ENCODE results near the gene RGMA.
"Not testable (repeated sequence)": the region's sequence is repeated elsewhere in the genome, so short reads cannot be mapped to it uniquely, and the experiment has no call there.

The RGMA gene

GRCh38 chr15:93065641-93066045 is 23.4 kb downstream of the RGMA start:
- DNase-seq: no peak

GRCh38 chr15:93063796-93064690 is 25.0 kb downstream of the RGMA start:
- DNase-seq: no peak

DNA sequence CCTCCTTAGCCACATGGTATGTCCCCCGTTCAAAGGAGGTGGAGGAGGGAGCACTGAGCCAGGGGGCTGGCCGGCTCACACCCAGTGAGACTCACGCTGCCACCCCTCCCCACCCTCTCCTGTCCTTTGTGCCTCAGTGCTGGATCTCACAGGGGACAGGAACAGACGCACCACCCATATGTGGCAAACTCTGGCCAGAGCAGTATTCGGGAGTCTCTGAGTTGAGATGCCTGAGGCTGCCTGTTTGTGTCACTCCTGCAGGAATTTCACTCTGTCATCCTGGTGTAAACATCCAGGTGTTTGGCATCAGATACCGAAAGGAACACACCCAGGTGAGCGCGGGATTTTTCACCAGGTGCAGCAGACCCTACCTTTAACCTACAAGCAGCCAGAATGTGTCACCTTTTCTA is 25.7 kb downstream of the RGMA start:
- DNase-seq: no peak

DNA sequence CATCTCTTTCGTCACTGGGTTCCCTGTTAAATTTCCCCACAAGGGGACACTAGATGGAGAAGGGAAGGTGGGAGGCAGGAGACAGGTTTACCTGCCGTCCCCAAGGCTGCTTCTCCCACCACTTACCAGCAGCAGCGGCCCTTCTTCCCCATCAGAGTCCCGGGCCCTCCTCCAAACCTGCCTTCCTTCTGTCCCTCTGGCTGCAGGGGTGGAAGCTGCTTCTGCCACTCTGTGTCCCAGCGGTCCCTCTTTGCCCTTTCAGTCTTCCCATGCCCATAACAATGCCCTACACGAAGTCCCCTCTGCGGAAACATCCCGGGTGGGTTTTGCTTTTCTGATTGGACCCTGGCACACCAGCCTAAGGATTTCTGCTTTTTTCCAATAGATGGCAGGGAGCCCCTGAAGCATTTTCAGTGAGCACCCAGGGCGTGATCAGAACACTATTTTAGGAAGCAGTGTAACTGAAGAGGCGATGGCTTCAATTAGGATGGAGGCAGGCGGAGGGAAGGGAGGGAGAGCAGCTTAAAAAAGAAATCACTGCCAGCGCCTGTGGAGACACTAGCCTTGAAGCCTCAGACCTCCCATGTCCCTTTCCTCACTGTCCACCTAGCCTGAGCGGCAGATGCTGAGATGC is 26.3 kb downstream of the RGMA start:
- not testable (repeated sequence) for DNase-seq

- DNase-seq: no peak
Measured at GRCh38 chr15:93060336-93061248, 28.4 kb downstream of the RGMA start.

- DNase-seq: no peak
Measured at GRCh38 chr15:93059442-93059841, 29.6 kb downstream of the RGMA start.

GRCh38 chr15:93058904-93059427 is 30.0 kb downstream of the RGMA start:
- no peak for DNase-seq

- no peak for DNase-seq
Measured at GRCh38 chr15:93058128-93058527, 30.9 kb downstream of the RGMA start.

DNA sequence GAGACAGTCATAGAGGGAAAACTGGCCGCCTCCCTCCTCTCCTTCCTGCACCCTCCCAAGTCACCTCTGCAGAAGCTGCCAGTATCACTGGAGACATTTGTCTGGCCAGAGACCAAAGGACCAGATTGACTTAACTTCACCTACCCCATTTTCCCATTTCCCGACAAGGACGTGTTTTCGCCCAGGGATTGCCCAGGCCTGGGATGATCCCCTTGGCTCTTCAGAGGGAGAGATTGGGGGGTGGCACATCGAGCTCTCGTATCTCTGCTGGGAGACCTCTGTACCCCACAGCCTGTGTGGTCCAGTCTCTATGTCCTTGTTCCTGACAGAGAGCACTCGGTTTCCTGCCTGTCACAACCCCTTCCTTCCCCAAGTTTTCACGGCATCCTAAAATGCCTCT is 31.4 kb downstream of the RGMA start:
- no peak for DNase-seq

DNA sequence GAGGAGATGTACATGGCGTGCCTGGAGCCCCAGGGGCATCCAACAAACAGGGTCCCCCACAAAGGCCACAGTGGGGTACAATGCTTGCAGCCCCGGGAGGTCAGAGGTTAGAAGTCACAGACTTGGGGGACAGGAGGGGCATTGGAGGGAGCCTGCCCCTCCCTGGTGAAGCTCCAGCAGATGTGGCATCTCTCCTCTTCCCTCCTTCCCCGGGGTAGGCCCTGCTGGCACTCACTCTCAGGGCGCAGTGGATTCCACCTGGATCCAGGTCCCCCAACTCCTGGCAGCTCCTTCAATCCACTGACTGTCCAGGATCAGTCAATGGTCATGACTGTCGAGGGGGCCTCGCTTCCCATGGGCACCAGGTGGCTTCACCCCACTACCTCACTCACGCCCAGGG is 32.2 kb downstream of the RGMA start:
- DNase-seq: no peak

GRCh38 chr15:93055211-93055610 is 33.8 kb downstream of the RGMA start:
- DNase-seq: no peak

DNA sequence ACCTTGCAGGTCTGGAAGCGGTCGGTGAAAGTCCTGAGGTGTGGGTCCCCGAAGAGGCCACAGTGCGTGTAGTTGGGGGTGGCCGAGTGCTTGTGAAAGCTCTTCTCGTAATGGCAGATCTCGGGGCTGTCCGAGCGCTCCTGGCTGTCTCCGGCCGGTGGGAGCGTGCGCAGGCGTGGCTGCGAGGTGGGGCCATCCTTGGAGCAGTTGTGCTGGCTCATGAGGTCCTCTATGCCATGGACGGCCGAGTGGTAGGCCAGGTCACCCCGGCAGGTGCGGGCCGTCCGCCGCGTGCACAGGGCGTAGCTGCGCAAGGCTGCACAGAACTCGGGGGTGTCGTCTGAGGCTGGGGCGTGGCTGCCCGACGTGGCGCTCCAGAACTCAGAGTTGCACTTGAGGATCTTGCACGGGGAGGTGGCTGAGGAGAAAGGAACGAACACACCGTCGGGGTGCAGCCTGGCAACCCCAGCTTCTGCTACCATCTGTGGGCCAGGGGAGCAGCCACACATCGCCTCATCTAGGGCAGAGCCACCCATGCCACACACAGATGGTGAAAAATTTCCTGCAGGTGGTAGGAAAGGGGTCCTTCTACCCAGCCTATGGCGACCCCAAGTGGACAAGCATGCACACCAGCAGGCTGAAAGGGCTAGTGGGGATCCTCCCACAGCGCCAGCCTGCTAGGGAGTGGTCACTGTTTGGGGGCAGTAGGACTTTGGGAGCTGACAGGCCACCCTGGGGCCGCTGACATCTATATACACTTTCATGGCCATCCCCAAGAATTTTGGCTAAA is 36.7 kb downstream of the RGMA start:
- no peak for DNase-seq

DNA sequence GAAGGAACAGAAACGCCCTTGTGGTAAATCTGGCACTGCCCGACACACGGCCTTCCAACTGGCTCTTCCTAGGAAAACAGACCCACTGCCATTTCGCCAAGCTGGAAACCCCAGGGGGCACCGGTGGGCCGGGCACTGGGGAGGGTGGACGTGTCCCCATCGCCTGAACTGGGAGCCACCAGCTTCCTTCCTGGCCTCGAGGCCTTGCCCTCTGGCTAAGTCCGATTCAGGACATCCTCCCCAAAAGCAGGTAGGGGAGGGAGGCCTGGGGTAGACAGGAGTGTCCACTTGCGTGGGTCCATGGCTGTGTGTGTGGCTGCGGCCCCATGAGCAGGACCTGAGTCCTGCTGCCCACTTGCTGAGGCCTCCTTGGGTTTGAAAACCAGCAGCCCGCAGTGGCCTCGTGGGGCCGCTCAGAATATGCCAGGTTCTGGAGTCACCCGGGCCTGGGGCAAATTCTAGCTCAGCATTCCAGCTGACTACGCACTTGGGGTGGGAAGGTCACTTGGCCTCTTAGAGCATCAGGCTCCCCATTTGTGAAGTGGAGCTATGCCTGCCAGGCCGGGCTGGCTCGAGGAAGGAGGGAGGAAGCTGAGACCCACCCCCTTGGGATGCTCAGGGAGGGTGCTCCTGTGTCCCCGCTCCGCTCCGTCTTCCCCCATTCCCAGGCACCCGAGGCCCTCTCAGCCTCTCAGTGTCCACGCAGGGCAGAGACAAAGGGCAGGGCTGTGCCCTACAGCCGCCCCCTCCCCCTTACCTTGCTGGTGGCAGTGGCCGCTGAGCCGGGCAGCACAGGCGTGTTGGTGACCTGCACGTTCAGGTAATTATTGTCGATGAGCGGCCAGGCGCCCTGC is 37.5 kb downstream of the RGMA start:
- no peak for DNase-seq

DNA sequence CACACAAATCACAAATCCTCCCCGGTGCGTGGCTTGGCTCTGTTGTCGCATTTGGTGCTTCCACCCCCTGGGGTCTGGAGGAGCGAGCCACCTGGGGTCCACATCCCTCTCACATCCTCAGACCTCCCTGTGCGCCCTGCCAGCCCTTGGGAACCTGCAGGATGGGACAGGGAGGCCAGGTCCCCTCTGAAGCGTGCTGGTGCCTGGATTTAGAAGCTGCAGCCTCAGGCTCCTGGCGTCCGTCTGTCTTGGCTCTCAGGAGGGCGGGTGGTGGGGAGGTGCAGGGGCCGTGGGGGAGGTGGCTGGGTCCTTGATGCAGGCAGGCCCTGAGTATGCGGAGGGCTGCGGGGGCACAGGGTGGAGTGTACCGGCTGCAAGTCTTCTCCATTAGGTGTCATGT is 38.4 kb downstream of the RGMA start:
- no peak for DNase-seq

GRCh38 chr15:93049914-93050578 is 39.0 kb downstream of the RGMA start:
- no peak for DNase-seq

DNA sequence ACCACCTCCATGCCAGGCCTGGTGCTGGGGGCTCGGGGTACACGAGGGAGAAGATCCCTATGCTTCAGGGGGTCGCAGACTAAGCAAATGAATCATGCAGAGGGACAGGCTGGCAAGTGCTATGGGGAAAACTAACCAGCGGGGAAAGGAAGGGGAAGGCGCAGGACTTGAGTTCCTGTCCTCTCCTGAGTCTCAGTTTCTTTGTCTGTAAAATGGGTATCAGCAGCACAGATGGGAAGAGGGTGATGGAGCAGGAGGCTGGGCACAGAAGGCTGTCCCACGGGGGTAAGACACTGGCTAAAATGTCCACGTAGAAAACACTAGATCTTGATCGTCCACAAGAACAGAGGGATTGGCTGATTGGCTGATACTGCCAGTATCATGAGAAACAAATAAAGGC is 39.8 kb downstream of the RGMA start:
- no peak for DNase-seq

- DNase-seq: no peak
Measured at GRCh38 chr15:93048759-93049161, 40.3 kb downstream of the RGMA start.

DNA sequence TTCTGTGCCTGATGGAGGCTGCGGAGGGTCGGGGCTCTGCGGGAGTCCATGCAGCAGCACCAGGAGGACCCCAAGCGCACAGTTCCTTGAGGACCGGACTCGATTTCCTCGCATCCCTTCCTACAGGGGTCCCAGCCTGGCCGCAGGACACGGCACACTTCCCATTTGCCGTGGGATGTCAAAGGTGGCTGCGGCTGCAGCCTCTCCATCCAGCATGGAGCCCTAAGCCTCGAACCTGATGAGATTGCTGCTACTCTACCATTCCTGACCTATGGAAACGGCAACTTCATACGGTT is 40.6 kb downstream of the RGMA start:
- no peak for DNase-seq

GRCh38 chr15:93047621-93048425 is 41.2 kb downstream of the RGMA start:
- DNase-seq: no peak

GRCh38 chr15:93046721-93047120 is 42.3 kb downstream of the RGMA start:
- no peak for DNase-seq
